Activated naive CD8-positive, alpha-beta T cell (primary cell): ENCODE results near the gene TIMM22.

Experiments used
- H3K27ac Mint-ChIP-seq: one replicate; pipeline ENCODE4 v1.8.0; 2021; ENCODE audit warnings: mixed read lengths
- H3K27me3 Mint-ChIP-seq: one replicate; pipeline ENCODE4 v1.8.0; 2021; ENCODE audit warnings: mixed read lengths
- H3K36me3 Mint-ChIP-seq: one replicate; pipeline ENCODE4 v1.8.0; 2021; ENCODE audit warnings: mixed read lengths
- H3K4me1 Mint-ChIP-seq: one replicate; pipeline ENCODE4 v1.8.0; 2021; ENCODE audit warnings: low read depth, mixed read lengths
- H3K4me3 Mint-ChIP-seq: one replicate; pipeline ENCODE4 v1.8.0; 2021; ENCODE audit warnings: mild to moderate bottlenecking, mixed read lengths
- H3K9me3 Mint-ChIP-seq: one replicate; pipeline ENCODE4 v1.8.0; 2021; ENCODE audit warnings: low read depth, mixed read lengths

The TIMM22 gene

GRCh38 chr17:1003972-1004768 lies 7.2 kb downstream of the TIMM22 start:
- no peaks in the 10 kb centered on the region for H3K9me3 Mint-ChIP-seq
- H3K4me3 Mint-ChIP-seq, result no peak overlapping the region

GRCh38 chr17:1004769-1005295 lies 7.9 kb downstream of the TIMM22 start:
- no peak overlapping the region for H3K27ac Mint-ChIP-seq
- H3K4me1 Mint-ChIP-seq, result peaks cover 11% of the 10 kb centered on the region
- peaks cover 3% of the 10 kb centered on the region for H3K36me3 Mint-ChIP-seq
- H3K9me3 Mint-ChIP-seq, result no peaks in the 10 kb centered on the region
- no peaks in the 10 kb centered on the region for H3K27me3 Mint-ChIP-seq
- peak overlapping the region; percentile 56 for H3K4me3 Mint-ChIP-seq

More at GRCh38 chr17:1003972-1004768, 7.2 kb downstream of the TIMM22 start:
- Mint-ChIP-seq H3K4me1 (peaks cover 15% of the 10 kb centered on the region), H3K36me3 (peaks cover 5% of the 10 kb centered on the region), H3K27me3 (no peaks in the 10 kb centered on the region), H3K27ac (no peak overlapping the region)

- Mint-ChIP-seq H3K36me3 (peaks cover 3% of the 10 kb centered on the region), H3K4me3 (peak overlapping the region; percentile 56), H3K27ac (peak overlapping the region; percentile 34), H3K4me1 (peaks cover 11% of the 10 kb centered on the region), H3K9me3 (no peaks in the 10 kb centered on the region), H3K27me3 (no peaks in the 10 kb centered on the region)
Measured at GRCh38 chr17:1005361-1005946, 8.5 kb downstream of the TIMM22 start.

GRCh38 chr17:1006054-1006453 lies 9.1 kb downstream of the TIMM22 start:
- Mint-ChIP-seq H3K27ac (no peak overlapping the region), H3K27me3 (no peaks in the 10 kb centered on the region), H3K4me1 (peaks cover 11% of the 10 kb centered on the region), H3K4me3 (peak overlapping the region; percentile 56), H3K9me3 (no peaks in the 10 kb centered on the region), H3K36me3 (peaks cover 3% of the 10 kb centered on the region)

GRCh38 chr17:1007310-1008007 lies 10.5 kb downstream of the TIMM22 start:
- H3K27ac Mint-ChIP-seq, result no peak overlapping the region
- H3K36me3 Mint-ChIP-seq, result no peaks in the 10 kb centered on the region
- peaks cover 11% of the 10 kb centered on the region for H3K4me1 Mint-ChIP-seq
- H3K9me3 Mint-ChIP-seq, result no peaks in the 10 kb centered on the region
- no peak overlapping the region for H3K4me3 Mint-ChIP-seq
- no peaks in the 10 kb centered on the region for H3K27me3 Mint-ChIP-seq

GRCh38 chr17:1008008-1008761 lies 11.3 kb downstream of the TIMM22 start:
- Mint-ChIP-seq H3K4me3 (no peak overlapping the region), H3K4me1 (peaks cover 11% of the 10 kb centered on the region), H3K27me3 (no peaks in the 10 kb centered on the region), H3K27ac (no peak overlapping the region), H3K36me3 (no peaks in the 10 kb centered on the region), H3K9me3 (no peaks in the 10 kb centered on the region)

GRCh38 chr17:1009229-1010085 lies 12.5 kb downstream of the TIMM22 start:
- no peaks in the 10 kb centered on the region for H3K9me3 Mint-ChIP-seq
- no peak overlapping the region for H3K4me3 Mint-ChIP-seq
- peaks cover 11% of the 10 kb centered on the region for H3K4me1 Mint-ChIP-seq
- no peaks in the 10 kb centered on the region for H3K27me3 Mint-ChIP-seq
- no peaks in the 10 kb centered on the region for H3K36me3 Mint-ChIP-seq
- H3K27ac Mint-ChIP-seq, result no peak overlapping the region

- no peaks in the 10 kb centered on the region for H3K9me3 Mint-ChIP-seq
- H3K4me1 Mint-ChIP-seq, result peaks cover 9% of the 10 kb centered on the region
- no peaks in the 10 kb centered on the region for H3K27me3 Mint-ChIP-seq
- no peaks in the 10 kb centered on the region for H3K36me3 Mint-ChIP-seq
- no peak overlapping the region for H3K27ac Mint-ChIP-seq
- no peak overlapping the region for H3K4me3 Mint-ChIP-seq
Measured at GRCh38 chr17:1010086-1010450, 13.1 kb downstream of the TIMM22 start.

- Mint-ChIP-seq H3K4me3 (no peak overlapping the region), H3K9me3 (no peaks in the 10 kb centered on the region), H3K27ac (no peak overlapping the region), H3K36me3 (no peaks in the 10 kb centered on the region), H3K4me1 (peaks cover 4% of the 10 kb centered on the region), H3K27me3 (no peaks in the 10 kb centered on the region)
Measured at GRCh38 chr17:1010586-1010985, 13.7 kb downstream of the TIMM22 start.

GRCh38 chr17:1011138-1011537 lies 14.2 kb downstream of the TIMM22 start:
- Mint-ChIP-seq H3K36me3 (no peaks in the 10 kb centered on the region), H3K9me3 (no peaks in the 10 kb centered on the region), H3K4me1 (no peaks in the 10 kb centered on the region), H3K27ac (no peak overlapping the region), H3K4me3 (no peak overlapping the region), H3K27me3 (no peaks in the 10 kb centered on the region)

- H3K4me3 Mint-ChIP-seq, result no peak overlapping the region
- H3K27ac Mint-ChIP-seq, result no peak overlapping the region
- H3K4me1 Mint-ChIP-seq, result no peaks in the 10 kb centered on the region
- H3K36me3 Mint-ChIP-seq, result no peaks in the 10 kb centered on the region
- no peaks in the 10 kb centered on the region for H3K27me3 Mint-ChIP-seq
- no peaks in the 10 kb centered on the region for H3K9me3 Mint-ChIP-seq
Measured at GRCh38 chr17:1011760-1012735, 15.1 kb downstream of the TIMM22 start.

- H3K27me3 Mint-ChIP-seq, result no peaks in the 10 kb centered on the region
- H3K9me3 Mint-ChIP-seq, result no peaks in the 10 kb centered on the region
- H3K4me1 Mint-ChIP-seq, result no peaks in the 10 kb centered on the region
- no peak overlapping the region for H3K27ac Mint-ChIP-seq
- no peak overlapping the region for H3K4me3 Mint-ChIP-seq
- H3K36me3 Mint-ChIP-seq, result no peaks in the 10 kb centered on the region
Measured at GRCh38 chr17:1012823-1013728, 16.1 kb downstream of the TIMM22 start.
